Frontal cortex (tissue), 1 donor: ENCODE data around the gene C6orf62. TPM values are rescaled to one million over a fixed set of nuclear protein-coding genes. Genes with fewer than 3 reads are reported as not detected.

Experiments
- total RNA-seq: library from RNA; depleted of rRNA; stranded (reverse); fragments of >200 nt; gene quantifications from one replicate; pipeline ENCODE4 v1.2.3, GENCODE V29; 2014

Gene C6orf62
- total RNA-seq, 1 donor from 2014 or later, result 79.5 TPM

Other genes with a start within 250 kb of the C6orf62 start
- 10.6 TPM for gene GPLD1, start 229.6 kb downstream of the C6orf62 start, total RNA-seq
- 16.7 TPM for gene ALDH5A1, start 224.2 kb downstream of the C6orf62 start, total RNA-seq
- gene KIAA0319, start 73.0 kb downstream of the C6orf62 start, total RNA-seq, result 26.1 TPM
- 27.3 TPM for gene TDP2, start 52.3 kb downstream of the C6orf62 start, total RNA-seq
- 4.5 TPM for gene ACOT13, start 52.1 kb downstream of the C6orf62 start, total RNA-seq
- 7.7 TPM for gene GMNN, start 55.8 kb upstream of the C6orf62 start, total RNA-seq
- gene ARMH2, start 79.8 kb upstream of the C6orf62 start, total RNA-seq, result not detected
- gene RIPOR2, start 216.8 kb upstream of the C6orf62 start, total RNA-seq, result 17.9 TPM